ENCODE data around the gene METTL17. TPM values are rescaled to one million over a fixed set of nuclear protein-coding genes. Genes with fewer than 3 reads are reported as not detected.

METTL17 gene
- 81.8 and 83.8 TPM in 2 replicates for total RNA-seq

GRCh38 chr14:20989787-20990600 is at the start of gene METTL17:
Gene METTL17, plus strand, starts transcription at chr14:20989980. Its CDS starts 23 bp downstream, at chr14:20990003.

GRCh38 chr14:20954736-20955537 is 34.8 kb upstream of the METTL17 start, which contains the start of gene RNASE2:
Gene RNASE2, plus strand, starts transcription at chr14:20955487. Its CDS starts 285 bp downstream, at chr14:20955772.

GRCh38 chr14:20998674-20999366 is 9.0 kb downstream of the METTL17 start, which contains the start of gene SLC39A2:
Gene SLC39A2, plus strand, starts transcription at chr14:20999293. Its CDS starts 154 bp downstream, at chr14:20999447.

GRCh38 chr14:21024585-21025370 is 35.0 kb downstream of the METTL17 start, which contains the start of gene NDRG2:
Gene NDRG2, minus strand, starts transcription at chr14:21025061. Its CDS starts 1,746 bp downstream, at chr14:21023315.

GRCh38 chr14:21029917-21030316 is 40.1 kb downstream of the METTL17 start, which contains the start of gene TPPP2:
Gene TPPP2, plus strand, starts transcription at chr14:21030217. Its CDS starts 365 bp downstream, at chr14:21030582.

GRCh38 chr14:21034707-21035106 is 44.9 kb downstream of the METTL17 start, which contains the start of gene RNASE13:
Gene RNASE13, minus strand, starts transcription at chr14:21034807. Its CDS starts 519 bp downstream, at chr14:21034288.

GRCh38 chr14:21041676-21042433 is 52.1 kb downstream of the METTL17 start, which contains the start of gene RNASE7:
Gene RNASE7, plus strand, starts transcription at chr14:21042362. Its CDS starts 631 bp downstream, at chr14:21042993.

Other genes starting within 250 kb of the METTL17 start
- gene EDDM3A, start 244.1 kb upstream of the METTL17 start, total RNA-seq = not detected in 2 replicates
- not detected in 2 replicates for gene EDDM3B, start 221.6 kb upstream of the METTL17 start, total RNA-seq
- gene RNASE6, start 208.7 kb upstream of the METTL17 start, total RNA-seq = not detected in 2 replicates
- not detected in 2 replicates for gene RNASE1, start 187.1 kb upstream of the METTL17 start, total RNA-seq
- not detected in 2 replicates for gene RNASE3, start 98.6 kb upstream of the METTL17 start, total RNA-seq
- gene RNASE2, start 34.5 kb upstream of the METTL17 start, total RNA-seq = not detected in 2 replicates
- gene SLC39A2, start 9.3 kb downstream of the METTL17 start, total RNA-seq = 0.15 and 0.31 TPM in 2 replicates
- 2.8 and 7.8 TPM in 2 replicates for gene NDRG2, start 35.1 kb downstream of the METTL17 start, total RNA-seq
- not detected in 2 replicates for gene TPPP2, start 40.2 kb downstream of the METTL17 start, total RNA-seq
- gene RNASE13, start 44.8 kb downstream of the METTL17 start, total RNA-seq = not detected in 2 replicates
- gene RNASE7, start 52.4 kb downstream of the METTL17 start, total RNA-seq = 5.5 and 22.4 TPM in 2 replicates
- gene RNASE8, start 67.8 kb downstream of the METTL17 start, total RNA-seq = not detected in 2 replicates
- gene ARHGEF40, start 80.3 kb downstream of the METTL17 start, total RNA-seq = 6.4 and 13.7 TPM in 2 replicates
- 66.6 and 69.2 TPM in 2 replicates for gene ZNF219, start 108.7 kb downstream of the METTL17 start, total RNA-seq
- gene TMEM253, start 111.1 kb downstream of the METTL17 start, total RNA-seq = 0.08 and 0.31 TPM in 2 replicates
- not detected in 2 replicates for gene OR5AU1, start 166.1 kb downstream of the METTL17 start, total RNA-seq

Measured in hair follicular keratinocyte (primary cell).